Adipose tissue (tissue), 3 donors: ENCODE measurements around the gene GET4. TPM values are rescaled to one million over a fixed set of nuclear protein-coding genes. Genes with fewer than 3 reads are reported as not detected.
"Not testable (repeated sequence)": the region's sequence is repeated elsewhere in the genome, so short reads cannot be mapped to it uniquely, and the experiment has no call there.

Experiments
- H3K27ac ChIP-seq: one replicate; pipeline ENCODE4 v1.5.1; 2013; ENCODE audit warnings: low read depth, low read length
- WGBS, 3 donors: extraction: QIAGEN DNeasy Blood & Tissue Kit; methylation state at CpG; one replicate each; pipeline ENCODE4 v1.1.7; 2013; 5-methylcytosine and 5-hydroxymethylcytosine counted together
- polyA plus RNA-seq, 3 donors: library from polyadenylated mRNA; stranded (reverse); fragments of 200-250 nt; gene quantifications; one replicate each; pipeline ENCODE4 v1.2.3, GENCODE V29; 2013
- donor health status: healthy with polysubstance abuse.
- donor health status: Bipolar disorder and iron deficiency.
- donor health status: healthy.

Gene GET4
- polyA plus RNA-seq, 3 donors: 27.7 to 35.9 (median 35.4) TPM

DNA sequence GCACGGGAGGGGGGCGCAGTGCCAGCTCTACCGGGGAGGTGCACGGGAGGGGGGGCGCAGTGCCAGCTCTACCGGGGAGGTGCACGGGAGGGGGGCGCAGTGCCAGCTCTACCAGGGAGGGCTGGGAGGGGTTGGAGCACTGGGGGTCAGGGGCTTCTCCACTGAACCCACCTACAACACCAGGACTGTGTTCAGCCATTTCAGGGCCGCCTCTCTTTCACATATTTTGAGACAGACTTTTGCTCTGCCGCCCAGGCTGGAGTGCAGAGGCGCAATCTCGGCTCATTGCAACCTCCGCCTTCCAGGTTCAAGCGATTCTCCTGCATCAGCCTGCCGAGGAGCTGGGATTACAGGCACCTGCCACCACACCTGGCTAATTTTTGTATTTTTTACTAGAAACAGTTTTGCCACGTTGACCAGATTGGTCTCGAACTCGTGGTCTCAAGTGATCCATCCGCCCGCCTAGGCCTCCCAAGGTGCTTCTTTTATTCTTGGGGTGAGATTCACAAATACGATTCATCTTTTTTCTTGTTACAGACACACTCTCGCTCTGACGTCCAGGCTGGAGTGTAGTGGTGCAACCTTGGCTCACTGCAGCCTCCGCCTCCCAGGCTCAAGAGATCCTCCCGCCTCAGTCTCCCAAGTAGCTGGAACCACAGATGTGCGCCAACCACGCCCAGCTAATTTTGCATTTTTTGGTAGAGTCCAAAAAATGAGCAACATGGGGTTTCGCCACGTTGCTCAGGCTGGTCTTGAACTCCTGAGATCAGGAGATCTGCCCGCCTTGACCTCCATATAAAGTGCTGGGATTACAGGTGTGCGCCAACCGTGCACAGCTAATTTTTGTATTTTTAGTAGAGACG, 41.1 kb downstream of the GET4 start:
- no peak overlapping the region for H3K27ac ChIP-seq
- 82 to 88% (median 88%) methylated on average over 26 to 29 of the region's 33 CpGs for WGBS, 3 donors

DNA sequence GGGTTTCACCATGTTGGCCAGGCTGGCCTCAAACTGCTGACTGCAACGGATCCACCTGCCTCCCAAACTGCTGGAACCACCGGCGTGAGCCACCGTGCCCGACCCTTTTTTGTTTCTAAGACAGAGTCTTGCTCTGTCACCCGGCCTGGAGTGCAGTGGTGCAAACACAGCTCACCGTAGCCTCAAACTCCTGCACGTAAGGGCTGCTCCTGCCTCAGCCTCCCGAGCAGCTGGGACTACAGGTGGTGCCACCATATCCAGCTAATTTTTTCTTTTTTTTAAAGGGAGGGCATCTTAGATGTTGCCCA, 41.7 kb downstream of the GET4 start:
- WGBS, 3 donors: 83 to 93% (median 90%) methylated on average over 9 of the region's 9 CpGs
- H3K27ac ChIP-seq: no peak overlapping the region

DNA sequence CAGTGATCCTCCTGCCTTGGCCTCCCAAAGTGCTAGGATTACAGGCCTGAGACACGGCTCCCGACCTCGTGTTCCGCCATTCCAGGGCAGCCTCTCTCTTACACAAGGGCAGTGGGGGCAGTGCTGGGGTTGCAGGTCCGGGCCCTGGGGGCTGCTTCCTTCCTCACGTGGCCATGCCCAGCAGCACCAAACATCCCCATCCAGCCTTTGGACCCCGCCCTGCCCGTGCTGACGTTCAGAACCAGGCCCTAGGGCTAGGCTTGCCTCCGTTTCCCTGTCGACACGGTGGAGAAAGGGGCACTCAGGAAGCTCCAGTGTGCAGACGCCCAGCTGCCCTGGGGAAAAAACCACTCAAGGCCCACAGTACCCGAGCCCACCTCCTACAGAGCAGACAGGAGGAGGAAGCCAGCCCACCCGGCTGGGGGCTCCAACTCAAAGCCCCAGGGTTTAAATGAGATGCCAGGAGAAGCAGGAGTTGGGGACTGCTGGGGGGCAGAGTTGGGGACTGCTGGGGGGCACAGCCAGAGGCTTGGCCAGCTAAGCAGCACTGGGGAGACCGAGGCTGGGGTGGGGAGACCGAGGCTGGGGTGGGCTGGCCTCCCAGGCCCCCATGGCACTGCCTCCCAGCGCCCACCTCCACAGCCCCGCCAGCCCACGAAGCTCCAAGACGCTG, 42.2 kb downstream of the GET4 start:
- H3K27ac ChIP-seq: no peak overlapping the region
- WGBS, 3 donors: 74 to 92% (median 75%) methylated on average over 18 to 21 of the region's 21 CpGs

DNA sequence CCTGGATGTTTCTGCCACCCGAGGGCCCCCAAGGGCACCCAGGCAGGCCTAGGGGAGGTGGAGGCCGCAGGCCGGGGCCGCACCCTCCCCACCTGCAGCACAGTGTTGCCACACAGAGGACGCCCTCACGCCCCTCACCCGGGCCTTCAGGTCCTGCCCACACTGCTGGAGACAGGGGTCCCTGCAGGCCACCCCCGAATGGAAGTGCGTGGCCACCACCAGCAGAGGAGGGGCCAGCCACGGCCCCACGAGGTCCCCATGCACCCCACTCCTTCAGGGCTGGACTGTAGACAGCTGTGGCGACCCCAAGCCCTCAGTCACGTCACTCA, 42.7 kb downstream of the GET4 start:
- WGBS, 3 donors: 87 to 92% (median 90%) methylated on average over 13 of the region's 13 CpGs
- no peak overlapping the region for H3K27ac ChIP-seq

DNA sequence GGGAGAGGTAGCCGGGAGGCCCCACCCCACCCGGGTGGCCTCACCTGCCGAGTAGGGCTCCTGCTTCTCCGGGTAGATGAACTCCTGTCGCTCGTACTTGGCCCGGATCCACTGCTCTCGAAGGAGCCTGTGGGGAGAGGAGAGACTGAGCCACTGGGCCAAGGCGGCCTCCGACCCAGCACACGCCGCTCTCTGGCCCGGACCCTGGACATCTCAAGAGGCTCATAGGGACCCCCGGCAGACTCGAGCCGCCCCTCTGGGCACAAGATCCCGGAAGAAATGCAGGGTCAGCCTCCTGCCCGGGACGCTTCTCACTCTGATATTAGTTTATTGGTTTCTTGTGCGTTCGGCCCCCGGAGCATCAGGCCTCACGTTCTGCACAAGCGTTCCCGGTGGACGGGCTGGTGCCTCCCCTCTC, 43.6 kb downstream of the GET4 start:
- WGBS, 3 donors: 79 to 95% (median 83%) methylated on average over 19 to 26 of the region's 26 CpGs

DNA sequence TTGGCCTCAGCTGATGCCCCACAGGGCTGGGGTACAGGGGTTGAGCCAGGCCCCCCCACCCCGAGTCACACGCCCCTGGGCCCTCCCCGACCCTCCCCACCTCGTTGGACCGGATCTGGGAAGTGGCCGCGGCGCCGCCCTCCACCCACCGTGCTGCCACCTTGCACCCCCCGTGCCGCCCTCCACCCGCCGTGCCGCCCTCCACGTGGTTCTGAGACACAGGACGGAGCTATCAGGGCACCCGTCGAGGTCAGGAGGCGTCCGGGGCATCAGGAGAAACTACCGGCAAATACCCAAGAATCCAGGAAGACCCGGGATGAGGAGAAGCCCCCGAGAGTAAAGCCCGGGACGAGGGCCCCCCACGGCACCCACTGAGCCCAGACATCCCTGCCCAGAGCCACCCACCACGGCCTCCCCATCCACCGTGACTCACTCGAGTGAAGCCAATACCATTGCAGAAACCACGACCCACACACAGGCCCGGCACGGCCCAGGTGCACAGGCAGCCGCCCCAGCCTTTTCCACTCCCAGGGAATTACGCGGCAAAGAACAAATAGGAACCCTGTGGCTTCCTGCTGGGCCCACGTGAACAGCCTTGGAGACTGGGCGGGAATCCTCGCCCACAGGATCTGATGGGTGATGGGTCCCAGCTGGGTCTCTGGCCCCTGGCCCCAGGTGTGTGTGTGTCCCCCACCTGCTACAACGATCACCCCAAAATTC, 44.2 kb downstream of the GET4 start:
- H3K27ac ChIP-seq: no peak overlapping the region
- WGBS, 3 donors: 78 to 86% (median 80%) methylated on average over 33 to 40 of the region's 40 CpGs

More for the DNA sequence above, 43.6 kb downstream of the GET4 start:
- H3K27ac ChIP-seq: no peak overlapping the region

DNA sequence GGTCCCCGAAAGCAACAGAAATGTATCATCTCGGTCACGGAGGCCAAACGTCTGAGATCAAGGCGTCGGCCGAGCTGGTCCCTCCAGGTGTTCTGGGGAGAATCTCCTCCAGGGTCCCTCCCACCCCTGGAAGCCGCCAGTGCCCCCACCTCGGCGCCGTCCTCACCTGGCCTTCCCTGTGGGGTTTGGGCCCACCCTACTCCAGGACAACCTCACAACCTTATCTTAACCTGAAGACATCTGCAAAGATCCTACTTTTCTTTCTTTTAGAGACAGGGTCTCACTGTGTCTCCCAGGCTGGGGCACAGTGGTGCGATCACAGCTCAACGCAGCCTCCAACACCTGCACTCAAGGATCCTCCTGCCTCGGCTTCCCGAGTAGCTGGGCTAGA, 44.7 kb downstream of the GET4 start:
- H3K27ac ChIP-seq: no peak overlapping the region
- WGBS, 3 donors: 95 to 98% (median 95%) methylated on average over 15 of the region's 15 CpGs

DNA sequence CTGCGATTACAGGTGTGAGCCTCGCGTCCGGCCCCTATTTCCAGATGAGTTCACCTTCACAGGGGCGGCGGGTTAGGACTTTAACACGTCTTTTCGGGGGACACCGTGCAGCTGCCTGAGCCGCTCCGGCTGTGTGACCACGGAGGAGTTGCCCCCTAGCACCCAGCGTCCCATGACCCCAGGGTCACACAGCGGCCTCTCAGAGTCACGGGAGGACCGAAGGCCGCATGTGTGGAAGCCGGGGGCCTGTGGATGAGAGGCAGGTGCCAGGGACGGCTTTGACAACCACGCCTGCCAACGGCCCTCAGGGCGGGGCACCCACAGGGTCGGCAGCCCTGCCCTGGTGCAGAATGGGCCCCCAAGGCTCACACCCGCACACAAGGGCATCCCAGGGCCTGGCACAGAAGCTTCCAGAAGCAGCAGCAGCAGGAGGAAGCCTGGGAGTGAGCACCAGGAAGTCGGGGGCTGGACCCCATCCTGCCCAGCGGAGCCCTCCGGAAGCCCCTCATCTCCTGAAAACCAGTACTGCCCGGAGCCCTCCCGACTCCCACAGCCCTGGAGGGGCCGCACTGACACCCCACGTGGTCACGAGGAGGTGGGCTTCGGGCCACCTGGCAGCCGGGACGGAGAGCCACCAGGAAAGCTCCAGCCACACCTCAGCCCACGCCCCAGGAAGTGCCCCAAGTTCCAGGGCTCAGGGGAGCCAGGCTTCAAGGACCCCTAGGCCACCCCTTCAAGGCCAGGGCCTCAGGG, 45.4 kb downstream of the GET4 start:
- WGBS, 3 donors: 56 to 80% (median 59%) methylated on average over 36 of the region's 36 CpGs
- H3K27ac ChIP-seq: no peak overlapping the region

DNA sequence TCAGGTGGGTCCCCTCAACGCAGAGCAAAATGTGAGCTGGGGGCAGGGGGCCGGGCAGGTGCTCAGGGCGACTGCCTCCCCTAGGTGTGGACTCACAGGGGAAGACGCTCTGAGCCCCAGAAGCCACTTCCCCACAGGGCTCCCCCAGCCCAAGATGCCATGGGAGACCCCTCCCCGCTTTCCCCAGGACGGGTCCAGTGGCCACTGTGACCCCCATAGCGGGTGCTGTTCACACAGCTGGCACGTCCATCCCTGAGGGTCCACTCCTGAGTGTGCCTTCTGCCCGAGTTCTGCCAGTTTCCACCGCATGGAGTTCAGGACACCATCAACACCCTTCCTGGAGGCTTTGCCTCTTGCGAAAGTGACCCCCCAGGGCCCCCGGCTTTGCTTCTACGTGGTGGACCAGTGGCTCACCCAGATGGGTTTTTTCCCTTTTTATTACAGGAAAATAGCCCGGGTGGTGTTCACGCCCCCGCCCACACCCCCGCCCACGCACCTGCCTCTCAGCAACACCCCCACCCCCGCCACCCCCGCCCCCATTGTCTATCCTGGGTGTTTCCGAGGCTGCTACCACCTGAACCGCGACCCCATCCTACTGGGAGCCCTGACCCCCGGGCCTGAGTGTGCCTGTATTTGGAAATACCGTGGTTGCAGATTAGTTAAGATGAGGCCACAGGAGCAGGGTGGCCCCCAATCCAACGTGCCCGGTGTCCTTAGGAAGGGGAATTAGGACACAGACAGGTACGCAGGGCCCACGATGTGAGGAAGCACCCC, 46.2 kb downstream of the GET4 start:
- 46 to 72% (median 51%) methylated on average over 29 of the region's 29 CpGs for WGBS, 3 donors
- H3K27ac ChIP-seq: no peak overlapping the region

DNA sequence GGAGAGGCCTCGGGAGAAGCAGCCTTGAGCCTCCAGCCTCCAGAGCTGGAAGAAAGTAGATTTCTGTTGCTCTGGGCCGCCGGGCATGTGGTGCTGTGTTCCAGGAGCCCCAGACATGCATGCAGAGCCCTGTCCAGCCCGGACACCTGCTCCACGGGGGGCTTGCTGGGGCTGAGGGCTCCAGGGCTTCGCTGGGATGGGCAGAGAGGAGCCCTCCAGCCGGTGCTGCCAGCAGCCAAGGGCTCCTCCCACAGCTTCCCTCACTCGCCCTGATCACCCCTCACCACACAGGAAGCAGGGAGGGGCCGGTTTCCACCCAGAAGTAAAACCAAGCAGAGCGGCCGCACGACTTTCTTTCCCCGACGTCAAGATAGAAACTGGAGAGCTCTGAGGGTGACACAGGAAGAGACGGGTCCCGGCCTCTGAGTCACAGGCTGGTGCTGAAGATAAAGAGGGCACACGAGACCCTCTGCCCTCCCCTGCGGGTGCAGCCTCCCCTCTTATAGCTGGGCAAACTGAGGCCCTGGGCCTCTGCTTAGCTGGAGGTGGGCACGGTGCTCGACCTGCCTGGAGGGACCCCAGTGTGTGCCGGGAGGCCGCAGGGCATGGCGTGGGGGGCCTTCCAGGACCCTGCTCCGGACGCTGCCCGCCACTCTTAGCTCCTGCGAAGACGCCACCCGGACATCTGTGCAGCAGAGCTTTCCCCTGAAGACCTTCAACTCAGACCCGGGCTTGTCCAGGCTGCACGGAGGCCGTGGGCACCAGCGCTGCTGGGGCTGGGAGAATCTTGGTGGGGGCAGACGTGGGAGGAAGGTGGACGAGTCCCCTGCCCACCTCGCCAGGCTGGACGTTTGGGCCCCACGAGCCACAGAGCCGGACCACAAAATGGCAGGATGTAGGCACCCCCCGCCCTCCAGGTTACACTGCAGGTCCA, 47.0 kb downstream of the GET4 start:
- 41 to 75% (median 41%) methylated on average over 35 to 40 of the region's 40 CpGs for WGBS, 3 donors
- no peak overlapping the region for H3K27ac ChIP-seq

DNA sequence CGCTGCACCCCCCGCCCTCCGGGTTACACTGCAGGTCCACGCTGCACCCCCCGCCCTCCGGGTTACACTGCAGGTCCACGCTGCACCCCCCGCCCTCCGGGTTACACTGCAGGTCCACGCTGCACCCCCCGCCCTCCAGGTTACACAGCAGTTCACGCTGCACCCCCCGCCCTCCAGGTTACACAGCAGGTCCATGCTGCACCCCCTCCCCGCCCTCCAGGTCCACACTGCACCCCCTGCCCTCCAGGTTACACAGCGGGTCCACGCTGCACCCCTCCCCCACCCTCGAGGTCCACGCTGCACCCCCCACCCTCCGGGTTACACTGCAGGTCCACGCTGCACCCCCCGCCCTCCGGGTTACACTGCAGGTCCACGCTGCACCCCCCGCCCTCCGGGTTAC, 47.7 kb downstream of the GET4 start:
- H3K27ac ChIP-seq: not testable (repeated sequence)
- 72 to 78% (median 78%) methylated on average over 11 to 18 of the region's 25 CpGs for WGBS, 3 donors

DNA sequence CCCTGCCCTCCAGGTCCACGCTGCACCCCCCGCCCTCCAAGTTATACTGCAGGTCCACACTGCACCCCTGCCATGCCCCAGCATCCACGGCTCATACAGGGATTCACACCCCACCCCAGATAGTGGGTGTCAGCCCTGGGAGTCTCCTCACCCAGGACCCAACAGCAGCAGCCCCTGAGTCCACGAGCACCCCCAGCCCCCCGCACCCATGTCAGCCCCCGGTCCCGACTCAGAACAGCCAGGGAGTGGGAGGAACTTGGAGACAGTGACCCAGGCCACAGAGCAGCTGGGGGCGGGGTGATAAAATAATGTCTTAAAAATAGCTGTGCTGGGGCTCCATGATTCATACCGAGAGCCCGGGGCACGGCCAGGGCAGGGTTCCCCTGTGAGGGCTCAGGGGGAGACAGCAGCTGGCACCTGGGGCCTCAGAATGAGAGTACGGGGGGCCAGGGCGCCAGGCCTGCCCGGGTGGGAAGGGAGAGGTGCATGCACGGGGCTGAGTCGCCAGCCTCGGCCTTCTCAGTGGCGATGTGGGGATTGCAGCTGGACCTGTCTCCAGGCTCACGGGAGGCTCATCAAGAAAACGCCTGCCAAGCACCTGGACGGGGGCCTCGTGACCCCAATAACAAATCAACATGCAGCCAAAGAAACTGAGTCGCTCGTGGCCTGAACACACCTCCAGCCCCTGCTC, 48.3 kb downstream of the GET4 start:
- WGBS, 3 donors: 52 to 76% (median 58%) methylated on average over 24 of the region's 24 CpGs
- no peak overlapping the region for H3K27ac ChIP-seq

DNA sequence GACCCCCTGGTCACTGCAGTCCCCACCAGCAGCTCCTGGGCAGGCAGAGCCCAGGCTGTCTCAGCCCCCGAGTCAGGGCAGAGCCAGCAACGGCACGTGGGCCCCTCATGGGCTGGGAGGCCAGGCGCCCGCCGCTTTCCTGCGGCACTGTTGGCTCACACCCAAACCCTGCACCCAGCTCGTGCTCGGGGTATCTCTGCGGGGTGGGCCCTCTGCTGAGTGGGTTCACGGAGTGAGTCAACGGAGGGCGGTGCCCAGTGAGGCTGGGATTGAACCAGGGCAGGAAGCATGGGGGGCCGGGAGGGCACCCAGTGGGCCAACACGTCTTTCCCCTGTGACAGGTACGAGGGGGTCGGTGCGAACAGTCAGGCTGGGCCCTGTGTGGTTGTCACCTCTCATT, 49.2 kb downstream of the GET4 start:
- WGBS, 3 donors: 50 to 78% (median 61%) methylated on average over 14 to 18 of the region's 18 CpGs
- H3K27ac ChIP-seq: no peak overlapping the region

DNA sequence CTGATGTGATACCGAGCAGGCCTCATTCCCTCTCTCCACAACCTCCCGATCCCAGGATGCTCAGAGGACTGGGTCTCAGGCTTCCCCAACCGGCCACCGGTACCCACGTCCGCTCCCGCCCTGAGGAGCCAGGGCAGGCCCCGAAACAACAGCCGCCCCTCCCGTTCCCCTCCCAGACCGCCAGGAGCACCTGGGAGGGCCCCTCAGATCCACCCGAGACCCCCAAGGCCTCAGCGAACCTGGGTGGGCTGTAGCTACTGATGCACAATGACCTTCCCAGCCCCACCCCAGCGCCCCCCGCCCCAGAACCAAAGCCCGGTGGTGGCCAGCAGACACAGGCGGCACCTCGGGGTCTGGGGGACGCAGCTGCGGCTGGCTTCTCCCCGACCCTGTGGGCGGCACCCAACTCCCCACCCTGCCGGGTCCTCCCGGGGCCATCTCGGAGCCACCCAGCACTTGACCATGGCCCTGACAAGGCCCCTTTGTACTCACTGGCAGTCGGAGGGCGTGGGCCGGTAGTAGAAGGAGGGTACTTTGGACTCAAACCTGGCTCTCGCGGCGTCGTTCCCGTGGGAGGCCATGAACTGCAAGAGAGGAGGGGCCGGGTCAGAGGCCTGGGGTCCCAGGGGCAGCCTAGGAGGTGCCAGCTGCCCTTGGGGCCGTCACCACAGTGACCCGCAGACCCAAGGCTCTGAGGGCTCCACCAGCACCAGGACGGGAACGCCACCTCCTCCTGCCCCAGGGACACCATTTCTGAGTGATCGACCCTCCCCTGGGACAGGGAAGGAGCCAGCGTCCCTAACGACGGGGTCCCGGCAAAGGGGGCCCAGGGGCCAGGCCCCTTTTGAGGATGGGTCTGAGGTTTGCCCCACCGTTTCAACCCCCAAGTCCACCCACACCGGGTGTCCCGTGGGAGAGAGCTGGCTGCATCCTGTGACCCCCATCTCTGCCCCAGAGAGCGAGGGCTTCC, 50.0 kb downstream of the GET4 start:
- no peak overlapping the region for H3K27ac ChIP-seq
- 78 to 86% (median 81%) methylated on average over 37 to 47 of the region's 47 CpGs for WGBS, 3 donors

DNA sequence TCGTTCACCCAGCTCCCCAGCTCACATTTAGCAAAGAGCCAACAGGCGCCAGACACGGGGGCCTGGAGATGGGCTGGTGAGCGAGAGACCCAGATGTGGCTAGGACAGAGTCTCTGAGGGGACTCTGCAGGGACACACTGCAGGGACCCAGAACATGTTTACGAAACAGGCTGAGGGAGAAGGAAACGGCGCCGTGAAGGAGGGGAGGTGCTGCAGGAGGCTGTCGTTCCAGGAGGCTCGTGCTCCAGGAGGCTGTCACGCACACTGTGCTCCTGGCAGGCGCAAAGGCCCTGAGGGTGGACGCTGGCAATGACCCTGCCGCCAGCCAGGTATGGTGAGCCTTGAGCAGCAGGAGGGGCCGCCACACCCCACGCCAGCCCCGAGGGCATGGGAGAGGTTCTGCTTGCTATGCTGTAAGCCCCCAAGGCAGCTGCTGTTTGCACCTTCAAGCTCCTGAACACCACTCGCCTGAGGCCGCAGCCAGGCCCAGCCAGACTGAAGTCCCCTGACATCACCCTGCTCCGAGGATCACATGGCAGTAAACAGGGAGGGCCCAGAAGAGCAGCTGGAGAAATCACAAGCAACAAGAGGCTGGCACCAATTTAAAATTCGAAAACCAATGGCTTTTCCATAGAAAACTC, 50.8 kb downstream of the GET4 start:
- H3K27ac ChIP-seq: no peak overlapping the region
- 72 to 85% (median 73%) methylated on average over 21 of the region's 21 CpGs for WGBS, 3 donors
